ENCODE measurements around the gene SF3B4. TPM values are rescaled to one million over a fixed set of nuclear protein-coding genes. Genes with fewer than 3 reads are reported as not detected.
A peak's percentile ranks its signal among the peaks of the same experiment; 100 is the strongest.

SF3B4 gene
- total and polyA plus RNA-seq, 2 of the 4 experiments (the other 2 are of a cell fraction): 6.6 to 64.4 TPM

GRCh38 chr1:149937759-149938158 lies 10.2 kb upstream of the SF3B4 start:
- no peak overlapping the region for H3K18ac ChIP-seq (ENCODE audit: low read depth, low read length)
- H3K4me2 ChIP-seq (ENCODE audit: low read depth, low read length): no peak overlapping the region; the same call in 1 of the 2 replicates
- peak overlapping the region; percentile 34 for H2AK9ac ChIP-seq (replicated peaks; ENCODE audit: low read depth, low read length, poor library complexity)
- H3K79me1 ChIP-seq (ENCODE audit: low read depth in 1 of 2, low read length in 2 of 2): peaks cover 3 to 58% of the 10 kb centered on the region in 2 experiments
- H2BK15ac ChIP-seq (ENCODE audit: low read depth, low read length): 0 out of 3 replicates have a peak overlapping the region, but pooled peaks have one; percentile 10
- ChIA-PET POLR2A (ENCODE audit: unreplicated experiment) (interaction anchor here (0.8 kb wide), 1 partner anchor 10 kb away, joined by 3 read pairs; no protein-coding TSS in a partner anchor), CTCF (interaction anchor here (0.5 kb wide), 1 partner anchor 11 kb away, joined by 3 read pairs; no protein-coding TSS in a partner anchor)
- H3K27me3 ChIP-seq (ENCODE audit: control insufficient read depth, insufficient read depth, low read length): no peaks in the 10 kb centered on the region
- peak overlapping the region; percentile 60 for H3K4ac ChIP-seq (ENCODE audit: low read depth, low read length)
- peak overlapping the region; percentile 84 for H2BK20ac ChIP-seq (ENCODE audit: low read depth, low read length)
- no peaks in the 10 kb centered on the region for H4K20me1 ChIP-seq (ENCODE audit: insufficient read depth, low read length)
- in situ Hi-C loops (cut with MboI; ENCODE audit: low sequenced_read_pairs): loop anchor here (5.0 kb wide), 1 partner anchor 35 kb away; no protein-coding TSS in a partner anchor
- ATAC-seq (ENCODE audit: low read depth): no peak
- H4K91ac ChIP-seq (ENCODE audit: insufficient read depth, low read depth, low read length): peak overlapping the region; percentile 11
- no peak for DNase-seq
- H2BK120ac ChIP-seq (ENCODE audit: low read depth, low read length): peak overlapping the region; percentile 79
- H3K14ac ChIP-seq (replicated peaks; ENCODE audit: low read depth, low read length): no peak overlapping the region; the same call in 1 of the 2 replicates
- TF ChIP-seq RAD21 (IDR thresholded peaks at IDR 0.05; ENCODE audit: low read length): no peak
- no peak for TF ChIP-seq MAFK (IDR thresholded peaks at IDR 0.05; ENCODE audit: low read depth, low read length)
- TF ChIP-seq CHD1 (IDR thresholded peaks at IDR 0.05; ENCODE audit: low read depth, low read length): no peak
- TF ChIP-seq FOS (IDR thresholded peaks at IDR 0.05; ENCODE audit: low read depth, low read length): no peak
- TF ChIP-seq RFX5 (IDR thresholded peaks at IDR 0.05; ENCODE audit: low read depth, low read length): no peak
- H3K27ac ChIP-seq (ENCODE audit: insufficient read depth, low read length): no peak overlapping the region
- peak overlapping the region; percentile 78; the same call in 1 of the 2 replicates for H2AK5ac ChIP-seq (ENCODE audit: low read depth, low read length)
- H4K5ac ChIP-seq (ENCODE audit: low read depth, low read length): no peak overlapping the region
- H3K56ac ChIP-seq (ENCODE audit: extremely low read depth, insufficient read depth, low read length): no peak overlapping the region
- dilution Hi-C loops (cut with HindIII; ENCODE audit: low sequenced_read_pairs, unreplicated experiment): no loop called here
- intact Hi-C loops (cut with micrococcal nuclease): loop anchor here (5.0 kb wide), 1 partner anchor 45 kb away; no protein-coding TSS in a partner anchor
- BruUV-seq (replicated peaks): no TSS peak
- peaks cover 11% of the 10 kb centered on the region for H3K4me1 ChIP-seq (ENCODE audit: control insufficient read depth, insufficient read depth, low read length)
- H3K36me3 ChIP-seq (ENCODE audit: control insufficient read depth, insufficient read depth, low read length): peaks cover 9% of the 10 kb centered on the region; the same call in 1 of the 2 replicates
- peak overlapping the region; percentile 62; the same call in 1 of the 2 replicates for H3K23ac ChIP-seq (ENCODE audit: low read depth, low read length)
- H2AFZ ChIP-seq (replicated peaks; ENCODE audit: low read length, poor library complexity): no peak overlapping the region
- peak overlapping the region in 1 of 2 experiments; percentile 54; a peak in 1 of 4 replicates for H4K8ac ChIP-seq (ENCODE audit: low read depth in 2 of 2, low read length in 2 of 2)
- no peak overlapping the region for H3K9ac ChIP-seq (ENCODE audit: low read depth, low read length)
- no peak overlapping the region for H3K4me3 ChIP-seq (ENCODE audit: insufficient read depth, low read depth, low read length)
- peak overlapping the region; percentile 49 for H2BK5ac ChIP-seq (ENCODE audit: low read depth, low read length, poor library complexity, severe bottlenecking)
- no peaks in the 10 kb centered on the region for H3K9me3 ChIP-seq (ENCODE audit: control insufficient read depth, insufficient read depth, low read length)
- peaks cover 29% of the 10 kb centered on the region for H3K9me1 ChIP-seq (ENCODE audit: insufficient read depth, low read length)
